HepG2 (cell line): ENCODE data around the gene HLA-DMB. TPM values are rescaled to one million over a fixed set of nuclear protein-coding genes. Genes with fewer than 3 reads are reported as not detected.
A peak's percentile ranks its signal among the peaks of the same experiment; 100 is the strongest.

Source experiments
- ATRX ChIP-seq: sonication (generic); formaldehyde crosslinking; IDR thresholded peaks from 2 replicates; pipeline ENCODE4 v1.4.0; 2020; ENCODE audit warnings: missing genetic modification reagents, borderline replicate concordance
- IKZF1 ChIP-seq: fragments of 450-650 bp; IDR thresholded peaks from 2 replicates; pipeline ENCODE4 v1.7.1; 2016
- ISL2 ChIP-seq: sonication (generic); formaldehyde crosslinking; IDR thresholded peaks from 2 replicates; pipeline ENCODE4 v1.5.0; 2020; ENCODE audit warnings: missing genetic modification reagents
- KLF15 ChIP-seq: sonication (generic); formaldehyde crosslinking; IDR thresholded peaks from 2 replicates; pipeline ENCODE4 v1.8.1; 2023; ENCODE audit warnings: borderline replicate concordance, mild to moderate bottlenecking, inconsistent platforms, missing genetic modification reagents, mixed read lengths
- MED8 ChIP-seq: sonication (generic); formaldehyde crosslinking; IDR thresholded peaks from 2 replicates; pipeline ENCODE4 v1.8.1; 2023; ENCODE audit warnings: mild to moderate bottlenecking, missing genetic modification reagents; ENCODE audit not compliant: insufficient replicate concordance
- NPAS2 ChIP-seq: sonication (generic); formaldehyde crosslinking; IDR thresholded peaks from 2 replicates; pipeline ENCODE4 v1.8.0; 2022; ENCODE audit warnings: mild to moderate bottlenecking, missing genetic modification reagents, borderline replicate concordance
- PRMT3 ChIP-seq: sonication (generic); formaldehyde crosslinking; IDR thresholded peaks from 2 replicates; pipeline ENCODE4 v1.8.1; 2022; ENCODE audit warnings: low read depth, mild to moderate bottlenecking, moderate library complexity, missing genetic modification reagents, borderline replicate concordance
- REPIN1 ChIP-seq: sonication (generic); formaldehyde crosslinking; IDR thresholded peaks from 2 replicates; pipeline ENCODE4 v1.8.0; 2022; ENCODE audit warnings: missing genetic modification reagents, low read depth, mild to moderate bottlenecking, borderline replicate concordance
- SATB2 ChIP-seq: sonication (generic); formaldehyde crosslinking; IDR thresholded peaks from 2 replicates; pipeline ENCODE4 v1.5.0; 2020; ENCODE audit warnings: missing genetic modification reagents
- SUZ12 ChIP-seq: fragments of 150-350 bp; IDR thresholded peaks from 2 replicates; pipeline ENCODE4 v1.6.1; 2014; ENCODE audit warnings: low read depth, low read length
- ZBTB38 ChIP-seq: sonication (generic); formaldehyde crosslinking; IDR thresholded peaks from 2 replicates; pipeline ENCODE4 v1.5.1; 2020; ENCODE audit warnings: mild to moderate bottlenecking, missing genetic modification reagents
- ZNF44 ChIP-seq: sonication (generic); formaldehyde crosslinking; IDR thresholded peaks from 2 replicates; pipeline ENCODE4 v1.5.1; 2020; ENCODE audit warnings: mild to moderate bottlenecking, missing genetic modification reagents
- ZNF530 ChIP-seq: sonication (generic); formaldehyde crosslinking; IDR thresholded peaks from 2 replicates; pipeline ENCODE4 v1.5.0; 2020; ENCODE audit warnings: low read depth, mild to moderate bottlenecking, missing genetic modification reagents
- ZNF674 ChIP-seq: sonication (generic); formaldehyde crosslinking; IDR thresholded peaks from 2 replicates; pipeline ENCODE4 v1.5.0; 2020; ENCODE audit warnings: low read depth, mild to moderate bottlenecking, missing genetic modification reagents
- ZNF790 ChIP-seq: sonication (generic); formaldehyde crosslinking; IDR thresholded peaks from 2 replicates; pipeline ENCODE4 v1.8.0; 2022; ENCODE audit warnings: missing genetic modification reagents, mild to moderate bottlenecking, borderline replicate concordance
- polyA plus RNA-seq, 8 experiments: library from polyadenylated mRNA; depleted of rRNA in 3 of 8; stranded (reverse) in 7 of 8; unstranded in 1 of 8; fragments of >200 nt; fragmentation: Illumina TruSeq in 4 of 8; extraction: Trizol in 4 of 8; gene quantifications; 2 replicates each; pipeline versions ENCODE4 v1.2.1 to v1.2.3, GENCODE V29; 2011 to 2016; ENCODE audit warnings: low read depth in 4 of 8, missing spikeins in 1 of 8, mixed read lengths in 1 of 8; ENCODE audit not compliant: insufficient read depth in 1 of 8
- total RNA-seq, 5 experiments: library from RNA; depleted of rRNA; stranded (reverse); fragments of >200 nt; fragmentation: Illumina TruSeq; extraction: Trizol; gene quantifications; 2 replicates each; pipeline ENCODE4 v1.2.3, GENCODE V29; 2016; ENCODE audit warnings: low read depth in 1 of 5
- TF ChIP-seq, protein P1 (sequence below): sonication (generic); formaldehyde crosslinking; IDR thresholded peaks from 2 replicates; pipeline ENCODE4 v1.5.0; 2020; ENCODE audit warnings: mild to moderate bottlenecking, missing genetic modification reagents, borderline replicate concordance
- TF ChIP-seq, protein P2 (sequence below): sonication (generic); formaldehyde crosslinking; IDR thresholded peaks from 2 replicates; pipeline ENCODE4 v1.4.0; 2020; ENCODE audit warnings: missing genetic modification reagents, low read depth, mild to moderate bottlenecking, borderline replicate concordance
- TF ChIP-seq, protein P3 (sequence below): sonication (generic); formaldehyde crosslinking; IDR thresholded peaks from 2 replicates; pipeline ENCODE4 v1.4.0; 2020; ENCODE audit warnings: mild to moderate bottlenecking, missing genetic modification reagents
- TF ChIP-seq, protein P4 (sequence below): sonication (generic); formaldehyde crosslinking; IDR thresholded peaks from 2 replicates; pipeline ENCODE4 v1.5.0; 2020; ENCODE audit warnings: mild to moderate bottlenecking, low read depth, missing genetic modification reagents, borderline replicate concordance
- TF ChIP-seq, protein P5 (sequence below): sonication (generic); formaldehyde crosslinking; IDR thresholded peaks from 2 replicates; pipeline ENCODE4 v1.4.0; 2020; ENCODE audit warnings: missing genetic modification reagents
- TF ChIP-seq, protein P6 (sequence below): sonication (generic); formaldehyde crosslinking; IDR thresholded peaks from 2 replicates; pipeline ENCODE4 v1.4.0; 2020; ENCODE audit warnings: missing genetic modification reagents
- TF ChIP-seq, protein P7 (sequence below): sonication (generic); formaldehyde crosslinking; IDR thresholded peaks from 2 replicates; pipeline ENCODE4 v1.8.0; 2023; ENCODE audit warnings: mild to moderate bottlenecking, missing genetic modification reagents

HLA-DMB gene
- total and polyA plus RNA-seq, 2 of the 13 experiments (the other 11 are each of a cell fraction or from before 2014, with no cell fraction given), result not detected

DNA sequence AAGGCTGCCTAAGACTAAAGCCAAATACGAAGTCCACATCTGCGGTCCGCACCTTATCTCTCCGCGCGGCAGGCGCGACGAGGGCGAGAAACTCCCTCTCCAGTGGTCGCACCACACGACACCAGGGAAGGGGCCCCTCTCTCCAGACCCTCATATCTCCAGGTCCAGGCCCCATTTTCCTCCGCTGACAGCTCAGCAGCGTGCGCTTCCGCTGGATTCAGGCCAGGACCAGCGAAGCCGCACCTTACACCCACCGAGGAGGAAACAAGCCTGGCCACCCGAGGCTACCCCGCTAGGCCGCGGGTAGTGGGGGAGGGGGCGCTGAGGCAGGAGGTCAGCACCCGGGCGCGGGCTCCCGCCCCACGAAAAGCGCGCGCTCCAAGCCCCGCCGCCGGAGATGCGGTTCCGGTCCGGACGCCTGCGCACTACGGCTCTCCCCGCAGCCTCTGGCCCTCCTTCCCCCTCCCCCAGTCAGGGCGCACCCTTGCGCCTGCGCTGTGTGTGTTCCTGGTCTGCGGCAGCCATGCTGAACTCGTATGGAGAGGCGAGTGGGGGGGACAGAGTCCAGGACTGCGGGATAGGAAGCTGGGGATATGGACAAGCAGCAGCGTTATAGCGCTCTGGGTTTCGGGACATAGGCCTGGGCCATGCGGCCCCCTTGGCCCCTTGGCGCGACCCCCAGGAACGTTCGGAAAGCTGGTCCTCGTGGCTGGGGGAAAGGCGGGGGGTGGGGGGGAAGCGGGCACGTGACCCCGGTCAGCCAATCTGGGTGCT is 27.5 kb upstream of the HLA-DMB start, which contains the start of gene BRD2 (continued):
- TF ChIP-seq, protein P1, sequence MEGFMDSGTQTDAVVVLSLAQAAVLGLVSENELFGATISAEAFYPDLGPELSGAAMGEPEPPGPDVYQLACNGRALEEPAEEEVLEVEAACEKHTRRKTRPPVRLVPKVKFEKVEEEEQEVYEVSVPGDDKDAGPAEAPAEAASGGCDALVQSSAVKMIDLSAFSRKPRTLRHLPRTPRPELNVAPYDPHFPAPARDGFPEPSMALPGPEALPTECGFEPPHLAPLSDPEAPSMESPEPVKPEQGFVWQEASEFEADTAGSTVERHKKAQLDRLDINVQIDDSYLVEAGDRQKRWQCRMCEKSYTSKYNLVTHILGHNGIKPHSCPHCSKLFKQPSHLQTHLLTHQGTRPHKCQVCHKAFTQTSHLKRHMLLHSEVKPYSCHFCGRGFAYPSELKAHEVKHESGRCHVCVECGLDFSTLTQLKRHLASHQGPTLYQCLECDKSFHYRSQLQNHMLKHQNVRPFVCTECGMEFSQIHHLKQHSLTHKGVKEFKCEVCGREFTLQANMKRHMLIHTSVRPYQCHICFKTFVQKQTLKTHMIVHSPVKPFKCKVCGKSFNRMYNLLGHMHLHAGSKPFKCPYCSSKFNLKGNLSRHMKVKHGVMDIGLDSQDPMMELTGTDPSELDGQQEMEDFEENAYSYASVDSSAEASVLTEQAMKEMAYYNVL (CRISPR knock-in tag), result no peak; the same call in 1 of the 2 replicates
- TF ChIP-seq, protein P2, sequence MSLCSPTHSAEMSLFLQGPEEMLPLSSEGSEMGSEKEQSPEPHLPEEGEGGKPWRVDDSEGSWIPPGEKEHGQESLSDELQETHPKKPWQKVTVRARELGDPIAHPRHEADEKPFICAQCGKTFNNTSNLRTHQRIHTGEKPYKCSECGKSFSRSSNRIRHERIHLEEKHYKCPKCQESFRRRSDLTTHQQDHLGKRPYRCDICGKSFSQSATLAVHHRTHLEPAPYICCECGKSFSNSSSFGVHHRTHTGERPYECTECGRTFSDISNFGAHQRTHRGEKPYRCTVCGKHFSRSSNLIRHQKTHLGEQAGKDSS (CRISPR knock-in tag), result peak; percentile 20; the same call in 1 of the 2 replicates
- TF ChIP-seq ZBTB38 (CRISPR knock-in tag) (peak; percentile 94), NPAS2 (CRISPR knock-in tag) (no peak), ZNF530 (CRISPR knock-in tag) (no peak), MED8 (peak; percentile 73), ZNF44 (CRISPR knock-in tag) (peak; percentile 97), ATRX (CRISPR knock-in tag) (no peak), SATB2 (CRISPR knock-in tag) (no peak), REPIN1 (CRISPR knock-in tag) (peak; percentile 96), ZNF790 (CRISPR knock-in tag) (no peak; the same call in 1 of the 2 replicates), IKZF1 (no peak), SUZ12 (no peak), ZNF674 (CRISPR knock-in tag) (peak; percentile 74; the same call in 1 of the 2 replicates), PRMT3 (CRISPR knock-in tag) (no peak), KLF15 (CRISPR knock-in tag) (peak; percentile 83; the same call in 1 of the 2 replicates), ISL2 (CRISPR knock-in tag) (peak; percentile 88)
- TF ChIP-seq, protein P3, sequence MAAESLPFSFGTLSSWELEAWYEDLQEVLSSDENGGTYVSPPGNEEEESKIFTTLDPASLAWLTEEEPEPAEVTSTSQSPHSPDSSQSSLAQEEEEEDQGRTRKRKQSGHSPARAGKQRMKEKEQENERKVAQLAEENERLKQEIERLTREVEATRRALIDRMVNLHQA (CRISPR knock-in tag), result no peak
- TF ChIP-seq, protein P4, sequence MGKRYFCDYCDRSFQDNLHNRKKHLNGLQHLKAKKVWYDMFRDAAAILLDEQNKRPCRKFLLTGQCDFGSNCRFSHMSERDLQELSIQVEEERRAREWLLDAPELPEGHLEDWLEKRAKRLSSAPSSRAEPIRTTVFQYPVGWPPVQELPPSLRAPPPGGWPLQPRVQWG (CRISPR knock-in tag), result no peak
- TF ChIP-seq, protein P5, sequence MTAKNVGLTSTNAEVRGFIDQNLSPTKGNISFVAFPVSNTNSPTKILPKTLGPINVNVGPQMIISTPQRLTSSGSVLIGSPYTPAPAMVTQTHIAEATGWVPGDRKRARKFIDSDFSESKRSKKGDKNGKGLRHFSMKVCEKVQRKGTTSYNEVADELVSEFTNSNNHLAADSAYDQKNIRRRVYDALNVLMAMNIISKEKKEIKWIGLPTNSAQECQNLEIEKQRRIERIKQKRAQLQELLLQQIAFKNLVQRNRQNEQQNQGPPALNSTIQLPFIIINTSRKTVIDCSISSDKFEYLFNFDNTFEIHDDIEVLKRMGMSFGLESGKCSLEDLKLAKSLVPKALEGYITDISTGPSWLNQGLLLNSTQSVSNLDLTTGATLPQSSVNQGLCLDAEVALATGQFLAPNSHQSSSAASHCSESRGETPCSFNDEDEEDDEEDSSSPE (CRISPR knock-in tag), result peak; percentile 98
- TF ChIP-seq, protein P6, sequence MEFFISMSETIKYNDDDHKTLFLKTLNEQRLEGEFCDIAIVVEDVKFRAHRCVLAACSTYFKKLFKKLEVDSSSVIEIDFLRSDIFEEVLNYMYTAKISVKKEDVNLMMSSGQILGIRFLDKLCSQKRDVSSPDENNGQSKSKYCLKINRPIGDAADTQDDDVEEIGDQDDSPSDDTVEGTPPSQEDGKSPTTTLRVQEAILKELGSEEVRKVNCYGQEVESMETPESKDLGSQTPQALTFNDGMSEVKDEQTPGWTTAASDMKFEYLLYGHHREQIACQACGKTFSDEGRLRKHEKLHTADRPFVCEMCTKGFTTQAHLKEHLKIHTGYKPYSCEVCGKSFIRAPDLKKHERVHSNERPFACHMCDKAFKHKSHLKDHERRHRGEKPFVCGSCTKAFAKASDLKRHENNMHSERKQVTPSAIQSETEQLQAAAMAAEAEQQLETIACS, result peak; percentile 93
- TF ChIP-seq, protein P7, sequence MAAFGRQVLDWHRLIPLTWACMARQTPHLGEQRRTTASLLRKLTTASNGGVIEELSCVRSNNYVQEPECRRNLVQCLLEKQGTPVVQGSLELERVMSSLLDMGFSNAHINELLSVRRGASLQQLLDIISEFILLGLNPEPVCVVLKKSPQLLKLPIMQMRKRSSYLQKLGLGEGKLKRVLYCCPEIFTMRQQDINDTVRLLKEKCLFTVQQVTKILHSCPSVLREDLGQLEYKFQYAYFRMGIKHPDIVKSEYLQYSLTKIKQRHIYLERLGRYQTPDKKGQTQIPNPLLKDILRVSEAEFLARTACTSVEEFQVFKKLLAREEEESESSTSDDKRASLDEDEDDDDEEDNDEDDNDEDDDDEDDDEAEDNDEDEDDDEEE (CRISPR knock-in tag), result no peak
